NCI-H82 treated with DMSO at 0.1 percent for 48 hours (cell line): ENCODE results near the gene SNX3.

Experiments
- DNase-seq: peaks from one replicate; lab custom pipeline; 2025; ENCODE audit not compliant: unreplicated experiment; lab: John Stamatoyannopoulos, UW

SNX3 gene

GRCh38 chr6:108209738-108210137, 51.1 kb downstream of the SNX3 start:
- no peak for DNase-seq

GRCh38 chr6:108207013-108207412, 53.8 kb downstream of the SNX3 start:
- no peak for DNase-seq

GRCh38 chr6:108203189-108204112, 57.4 kb downstream of the SNX3 start:
- DNase-seq: no peak

GRCh38 chr6:108200631-108201030, 60.2 kb downstream of the SNX3 start:
- DNase-seq: no peak

GRCh38 chr6:108200186-108200585, 60.7 kb downstream of the SNX3 start:
- no peak for DNase-seq

GRCh38 chr6:108198761-108199498, 61.9 kb downstream of the SNX3 start:
- DNase-seq: no peak

GRCh38 chr6:108195209-108195608, 65.6 kb downstream of the SNX3 start:
- DNase-seq: no peak

GRCh38 chr6:108194503-108194902, 66.3 kb downstream of the SNX3 start:
- no peak for DNase-seq

- no peak for DNase-seq
These were observed 67.0 kb downstream of the SNX3 start for GRCh38 chr6:108193835-108194234.

GRCh38 chr6:108193131-108193530, 67.7 kb downstream of the SNX3 start:
- no peak for DNase-seq

- no peak for DNase-seq
These were observed 73.3 kb downstream of the SNX3 start for GRCh38 chr6:108187519-108187918.

GRCh38 chr6:108186226-108186625, 74.6 kb downstream of the SNX3 start:
- no peak for DNase-seq

GRCh38 chr6:108180776-108181175, 80.1 kb downstream of the SNX3 start:
- no peak for DNase-seq

- no peak for DNase-seq
These were observed 80.6 kb downstream of the SNX3 start for GRCh38 chr6:108180266-108180665.

GRCh38 chr6:108179741-108180140, 81.1 kb downstream of the SNX3 start:
- no peak for DNase-seq

- DNase-seq: no peak
These were observed 84.4 kb downstream of the SNX3 start for GRCh38 chr6:108176281-108177089.

- DNase-seq: no peak
These were observed 85.1 kb downstream of the SNX3 start for GRCh38 chr6:108175592-108176279.

- DNase-seq: no peak
These were observed 85.7 kb downstream of the SNX3 start for GRCh38 chr6:108175176-108175591.

- no peak for DNase-seq
These were observed 86.3 kb downstream of the SNX3 start for GRCh38 chr6:108174371-108175175.
